CD1c-positive myeloid dendritic cell (primary cell): Measurements from ENCODE around the gene LZTS3.
"Not testable (repeated sequence)": the region's sequence is repeated elsewhere in the genome, so short reads cannot be mapped to it uniquely, and the experiment has no call there.

Experiments
- DNase-seq: peaks from one replicate; pipeline ENCODE4 v3.0.0-alpha.2; 2016; ENCODE audit errors: extremely low spot score

LZTS3 gene

GRCh38 chr20:3135507-3136070, 37.8 kb downstream of the LZTS3 start:
- DNase-seq: no peak

- DNase-seq: no peak
Measured at GRCh38 chr20:3134151-3134550, 39.2 kb downstream of the LZTS3 start.

- no peak for DNase-seq
Measured at GRCh38 chr20:3133155-3133554, 40.2 kb downstream of the LZTS3 start.

DNA sequence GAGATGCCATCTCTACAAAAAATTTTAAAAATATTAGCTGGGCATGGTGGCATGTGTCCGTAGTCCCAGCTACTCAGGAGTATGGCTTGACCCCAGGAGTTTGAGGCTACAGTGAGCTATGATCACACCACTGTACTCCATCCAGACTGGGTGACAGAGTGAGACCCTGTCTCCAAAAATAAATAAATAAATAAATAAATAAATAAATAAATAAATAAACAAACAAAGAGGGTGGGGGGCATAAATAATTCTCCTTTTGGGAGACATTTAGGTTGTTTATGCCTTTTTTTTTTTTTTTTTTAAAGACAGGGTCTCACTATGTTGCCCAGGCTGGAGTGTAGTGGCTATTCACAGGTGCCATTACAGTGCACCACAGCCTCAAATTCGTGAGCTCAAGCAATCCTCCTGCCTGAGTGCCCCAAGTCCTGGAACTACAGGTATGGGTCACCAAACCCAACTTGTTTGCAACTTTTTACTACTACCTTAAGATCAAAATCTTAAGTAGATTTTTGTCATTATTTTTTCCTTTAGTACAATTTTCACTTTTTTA, 43.2 kb downstream of the LZTS3 start:
- no peak for DNase-seq

GRCh38 chr20:3129094-3129493, 44.3 kb downstream of the LZTS3 start:
- DNase-seq: no peak

DNA sequence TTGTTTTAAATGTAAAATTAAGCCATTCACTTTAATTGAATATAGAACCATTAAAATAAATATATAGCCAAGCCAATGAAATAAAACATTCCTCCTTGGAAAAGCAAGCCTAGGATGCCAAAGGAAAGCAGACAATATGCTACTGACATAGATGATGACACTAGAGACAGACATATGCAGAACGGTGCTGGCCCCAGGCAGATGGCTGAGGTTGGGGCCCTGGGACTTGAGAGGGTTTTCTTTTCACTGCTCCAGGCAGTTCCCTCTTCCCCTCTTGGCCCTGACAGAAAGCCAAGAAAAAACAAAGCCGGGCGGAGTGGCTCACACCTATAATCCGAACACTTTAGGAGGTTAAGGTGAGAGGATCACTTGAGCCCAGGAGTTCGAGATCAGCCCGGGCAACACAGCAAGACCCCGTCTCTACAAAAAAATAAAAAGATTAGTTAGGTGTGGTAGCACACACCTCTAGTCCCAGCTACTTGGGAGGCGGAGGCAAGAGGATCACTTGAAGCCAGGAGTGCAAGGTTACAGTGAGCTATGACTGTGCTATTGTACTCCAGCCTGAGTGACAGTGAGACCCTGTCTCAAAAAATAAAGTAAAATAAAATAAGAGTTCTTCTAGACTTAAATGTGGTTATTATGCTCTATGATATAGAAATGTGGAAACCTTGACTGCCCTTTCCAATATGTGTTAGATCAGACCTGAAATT, 44.9 kb downstream of the LZTS3 start:
- DNase-seq: no peak

DNA sequence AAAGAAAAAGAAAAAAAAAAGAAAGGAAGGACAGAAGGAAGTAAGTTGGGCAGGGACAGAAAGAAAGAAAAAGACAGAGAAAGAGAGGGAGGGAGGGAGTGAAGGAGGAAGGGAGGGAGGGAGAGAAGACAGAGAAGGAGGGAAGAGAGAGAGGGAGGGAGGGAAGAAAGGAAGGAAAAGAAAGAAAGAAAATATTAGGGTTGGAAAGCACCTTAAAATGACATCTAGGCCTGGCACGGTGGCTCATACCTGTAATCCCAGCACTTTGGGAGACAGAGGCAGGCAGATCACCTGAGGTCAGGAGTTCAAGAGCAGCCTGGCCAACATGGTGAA, 46.9 kb downstream of the LZTS3 start:
- no peak for DNase-seq

DNA sequence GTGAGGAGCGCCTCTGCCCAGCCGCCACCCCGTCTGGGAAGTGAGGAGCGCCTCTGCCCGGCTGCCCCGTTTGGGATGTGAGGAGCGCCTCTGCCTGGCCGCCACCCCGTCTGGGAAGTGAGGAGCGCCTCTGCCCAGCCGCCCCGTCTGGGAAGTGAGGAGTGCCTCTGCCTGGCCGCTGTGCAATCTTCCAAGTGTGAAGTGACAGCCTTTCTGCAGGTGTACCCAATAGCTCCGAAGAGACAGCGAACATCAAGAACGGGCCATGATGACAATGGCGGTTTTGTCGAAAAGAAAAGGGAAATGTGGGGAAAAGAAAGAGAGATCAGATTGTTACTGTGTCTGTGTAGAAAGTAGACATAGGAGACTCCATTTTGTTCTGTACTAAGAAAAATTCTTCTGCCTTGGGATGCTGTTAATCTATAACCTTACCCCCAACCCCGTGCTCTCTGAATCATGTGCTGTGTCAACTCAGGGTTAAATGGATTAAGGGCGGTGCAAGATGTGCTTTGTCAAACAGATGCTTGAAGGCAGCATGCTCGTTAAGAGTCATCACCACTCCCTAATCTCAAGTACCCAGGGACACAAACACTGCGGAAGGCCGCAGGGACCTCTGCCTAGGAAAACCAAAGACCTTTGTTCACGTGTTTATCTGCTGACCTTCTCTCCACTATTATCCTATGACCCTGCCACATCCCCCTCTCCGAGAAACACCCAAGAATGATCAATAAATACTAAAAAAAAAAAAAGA, 47.4 kb downstream of the LZTS3 start:
- not testable (repeated sequence) for DNase-seq

DNA sequence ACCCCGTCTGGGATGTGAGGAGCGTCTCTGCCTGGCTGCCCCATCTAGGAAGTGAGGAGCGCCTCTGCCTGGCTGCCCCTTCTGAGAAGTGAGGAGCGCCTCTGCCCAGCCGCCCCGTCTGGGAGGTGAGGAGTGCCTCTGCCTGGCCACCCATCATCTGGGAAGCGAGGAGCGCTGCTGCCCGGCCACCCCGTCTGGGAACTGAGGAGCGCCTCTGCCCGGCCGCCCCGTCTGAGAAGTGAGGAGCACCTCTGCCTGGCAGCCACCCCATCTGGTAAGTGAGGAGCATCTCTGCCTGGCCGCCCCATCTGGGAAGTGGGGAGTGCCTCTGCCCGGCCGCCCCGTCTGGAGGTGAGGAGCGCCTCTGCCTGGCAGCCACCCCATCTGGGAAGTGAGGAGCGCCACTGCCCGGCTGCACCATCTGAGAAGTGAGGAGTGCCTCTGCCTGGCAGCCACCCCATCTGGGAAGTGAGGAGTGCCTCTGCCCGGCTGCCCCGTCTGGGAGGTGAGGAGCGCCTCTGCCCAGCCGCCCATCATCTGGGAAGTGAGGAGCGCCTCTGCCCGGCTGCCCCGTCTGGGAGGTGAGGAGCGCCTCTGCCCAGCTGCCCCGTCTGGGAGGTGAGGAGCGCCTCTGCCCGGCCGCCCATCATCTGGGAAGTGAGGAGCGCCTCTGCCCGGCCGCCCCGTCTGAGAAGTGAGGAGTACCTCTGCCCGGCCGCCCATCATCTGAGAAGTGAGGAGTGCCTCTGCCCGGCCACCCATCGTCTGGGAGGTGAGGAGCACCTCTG, 48.4 kb downstream of the LZTS3 start:
- DNase-seq: not testable (repeated sequence)

GRCh38 chr20:3124163-3124562, 49.2 kb downstream of the LZTS3 start:
- DNase-seq: not testable (repeated sequence)

- DNase-seq: no peak
Measured at GRCh38 chr20:3123542-3123941, 49.8 kb downstream of the LZTS3 start.

DNA sequence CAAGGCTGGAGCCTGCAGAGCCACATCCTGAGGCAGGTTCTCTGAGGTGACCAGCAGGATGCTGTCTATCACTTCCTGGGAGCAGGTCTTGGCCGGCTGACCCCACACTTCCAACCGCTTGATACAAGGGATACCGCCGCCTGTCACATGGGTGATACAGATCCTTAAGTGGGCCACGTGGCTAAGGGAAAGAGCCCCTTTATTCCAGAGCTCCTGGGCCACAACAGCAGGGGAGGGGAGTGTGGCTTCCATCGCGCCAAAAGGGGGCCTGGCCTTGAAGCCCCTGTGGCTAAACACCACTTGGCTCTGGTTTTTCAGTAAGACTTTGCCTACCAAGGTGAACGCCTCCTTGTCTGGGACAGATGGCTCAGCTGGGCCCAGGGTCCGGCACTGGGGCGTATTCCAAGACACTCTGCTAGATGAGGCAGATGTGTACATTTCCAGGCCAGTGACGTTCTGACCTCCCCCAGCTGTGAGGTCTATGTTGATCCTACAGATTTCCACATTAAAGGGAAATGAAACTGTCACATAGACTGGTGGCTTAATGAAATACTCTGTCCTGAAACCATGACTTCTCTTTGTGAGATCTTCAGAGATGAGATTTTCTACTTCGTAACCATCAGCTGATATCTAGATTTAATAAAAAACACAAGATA, 51.3 kb downstream of the LZTS3 start:
- DNase-seq: peak; percentile 63

GRCh38 chr20:3121271-3121911, 52.0 kb downstream of the LZTS3 start:
- peak; percentile 6 for DNase-seq

GRCh38 chr20:3119044-3119443, 54.3 kb downstream of the LZTS3 start:
- no peak for DNase-seq

GRCh38 chr20:3117839-3118379, 55.4 kb downstream of the LZTS3 start:
- peak; percentile 67 for DNase-seq

DNA sequence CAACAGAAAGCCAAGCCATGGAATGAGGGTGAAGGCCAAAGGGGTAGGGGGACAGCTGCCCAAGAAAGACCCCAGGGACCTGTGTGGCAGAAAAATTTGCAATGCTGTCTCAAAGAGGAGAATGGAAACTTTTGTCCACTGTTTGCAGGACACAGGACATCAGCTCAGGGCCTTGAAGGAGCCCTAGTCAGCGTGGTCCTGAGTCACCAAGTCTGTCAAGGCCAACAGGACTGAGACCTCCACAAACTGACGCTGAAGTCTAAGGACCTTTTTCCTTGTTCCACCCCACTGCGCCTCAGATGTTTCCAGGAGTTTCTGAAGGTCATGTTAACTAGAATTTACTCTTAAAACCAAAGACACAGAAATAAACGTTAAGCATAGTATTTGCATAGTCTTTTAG, 57.0 kb downstream of the LZTS3 start:
- no peak for DNase-seq

- peak; percentile 56 for DNase-seq
Measured at GRCh38 chr20:3115190-3116107, 57.9 kb downstream of the LZTS3 start.
